Loucy (cell line): Measurements from ENCODE around the gene TMIGD2.

Experiments used
- CTCF ChIP-seq: fragments of 200-600 bp; sonication (generic); conservative IDR thresholded peaks from 2 replicates; pipeline ENCODE4 v1.5.1; 2014; ENCODE audit warnings: mild to moderate bottlenecking, antibody characterized with exemption, low read length
- EZH2phosphoT487 ChIP-seq: fragments of 200-600 bp; IDR thresholded peaks from 2 replicates; pipeline ENCODE4 v1.6.1; 2018; ENCODE audit warnings: antibody characterized with exemption, mild to moderate bottlenecking, moderate library complexity, borderline replicate concordance

- TF ChIP-seq CTCF: no peak
- TF ChIP-seq EZH2phosphoT487: no peak
Observed at GRCh38 chr19:4295972-4296771, 6.0 kb downstream of the TMIGD2 start.
